ENCODE results near the gene KLHL21.
A peak's percentile ranks its signal among the peaks of the same experiment; 100 is the strongest.

DNA sequence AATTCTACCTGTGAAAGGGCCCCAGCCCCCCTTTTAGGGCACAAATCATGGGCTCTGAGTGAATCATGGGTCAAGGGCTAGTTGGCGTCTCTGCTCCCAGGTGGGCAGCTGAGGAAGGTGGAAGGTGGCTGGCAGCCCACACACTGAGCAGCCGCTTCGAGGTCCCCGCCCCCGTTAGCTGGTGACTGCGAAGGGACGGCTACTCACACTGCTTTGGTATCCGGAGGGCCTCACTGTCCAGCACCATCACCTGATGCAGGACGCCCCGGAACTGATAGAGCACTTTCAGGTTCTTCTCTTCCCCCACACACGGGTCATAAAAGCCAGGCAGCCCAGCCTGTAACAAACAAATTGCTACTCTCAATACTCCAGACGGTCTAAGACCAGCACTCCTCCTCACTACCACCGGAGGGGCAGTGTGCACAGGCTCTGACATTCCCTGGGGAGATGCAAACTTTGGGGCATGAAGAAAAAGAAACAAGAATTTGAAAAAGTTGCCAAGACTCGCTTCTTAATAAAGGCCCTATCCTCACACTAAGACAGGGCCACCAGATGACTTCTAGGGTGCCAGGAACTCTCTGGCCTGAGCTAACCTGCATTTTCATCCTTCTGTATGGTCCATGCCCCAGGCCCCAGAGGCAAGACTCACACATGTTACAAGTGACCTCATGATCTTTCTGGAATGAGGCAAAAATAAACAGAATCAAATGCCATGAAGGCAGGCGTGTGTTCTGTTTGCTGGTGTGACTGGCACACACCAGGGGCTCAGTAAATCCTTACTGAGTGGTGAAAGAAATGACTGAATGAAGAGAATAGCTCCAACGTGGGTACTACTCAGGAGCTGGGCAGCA is 33.5 kb upstream of the KLHL21 start:
- TF ChIP-seq, protein P1, sequence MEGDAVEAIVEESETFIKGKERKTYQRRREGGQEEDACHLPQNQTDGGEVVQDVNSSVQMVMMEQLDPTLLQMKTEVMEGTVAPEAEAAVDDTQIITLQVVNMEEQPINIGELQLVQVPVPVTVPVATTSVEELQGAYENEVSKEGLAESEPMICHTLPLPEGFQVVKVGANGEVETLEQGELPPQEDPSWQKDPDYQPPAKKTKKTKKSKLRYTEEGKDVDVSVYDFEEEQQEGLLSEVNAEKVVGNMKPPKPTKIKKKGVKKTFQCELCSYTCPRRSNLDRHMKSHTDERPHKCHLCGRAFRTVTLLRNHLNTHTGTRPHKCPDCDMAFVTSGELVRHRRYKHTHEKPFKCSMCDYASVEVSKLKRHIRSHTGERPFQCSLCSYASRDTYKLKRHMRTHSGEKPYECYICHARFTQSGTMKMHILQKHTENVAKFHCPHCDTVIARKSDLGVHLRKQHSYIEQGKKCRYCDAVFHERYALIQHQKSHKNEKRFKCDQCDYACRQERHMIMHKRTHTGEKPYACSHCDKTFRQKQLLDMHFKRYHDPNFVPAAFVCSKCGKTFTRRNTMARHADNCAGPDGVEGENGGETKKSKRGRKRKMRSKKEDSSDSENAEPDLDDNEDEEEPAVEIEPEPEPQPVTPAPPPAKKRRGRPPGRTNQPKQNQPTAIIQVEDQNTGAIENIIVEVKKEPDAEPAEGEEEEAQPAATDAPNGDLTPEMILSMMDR (IDR thresholded peaks at IDR 0.05; ENCODE audit: borderline replicate concordance, extremely low read depth, low read length, poor library complexity, severe bottlenecking) = peak; percentile 14
- no peak for TF ChIP-seq EZH2 (IDR thresholded peaks at IDR 0.05; ENCODE audit: borderline replicate concordance, low read depth, low read length, severe bottlenecking)

Measured in DND-41 (cell line).